ENCODE data around the gene SETX.

Gene SETX

GRCh38 chr9:132243156-132244074 is 111.4 kb downstream of the SETX start:
- no peak overlapping the region for H3K4me3 ChIP-seq (ENCODE audit: low read depth, low read length)
- no peak for DNase-seq (ENCODE audit: low read depth)
- TF ChIP-seq CTCF (IDR thresholded peaks at IDR 0.05; ENCODE audit: low read depth, low read length) (no peak), MYC (IDR thresholded peaks at IDR 0.05; ENCODE audit: low read depth, low read length) (no peak), POLR2A (IDR thresholded peaks at IDR 0.05; ENCODE audit: extremely low read depth, insufficient read length) (no peak), MAX (IDR thresholded peaks at IDR 0.05; ENCODE audit: low read depth, low read length) (no peak)

DNA sequence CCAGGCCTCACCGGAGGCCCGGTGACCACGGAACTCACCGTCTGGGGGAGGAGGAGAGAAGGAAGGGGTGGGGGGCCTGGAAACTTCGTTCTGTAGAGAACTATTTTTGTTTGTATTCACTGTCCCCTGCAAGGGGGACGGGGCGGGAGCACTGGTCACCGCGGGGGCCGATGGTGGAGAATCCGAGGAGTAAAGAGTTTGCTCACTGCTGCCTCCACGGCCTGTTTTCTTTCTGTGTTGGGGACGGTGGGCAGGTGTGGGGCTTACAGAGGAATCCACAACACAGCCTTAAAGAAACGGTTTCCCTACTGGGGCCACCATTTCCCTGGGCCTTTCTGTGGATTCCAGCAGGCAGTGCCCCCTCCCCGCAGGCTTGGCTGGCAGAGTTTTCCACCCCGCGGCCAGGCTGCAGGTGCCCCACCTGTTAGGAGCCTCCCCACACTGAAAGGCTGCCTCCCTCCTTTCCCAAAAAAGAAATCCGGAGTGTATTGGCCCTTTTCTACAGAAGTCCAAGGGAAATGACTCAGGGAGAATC is 112.1 kb downstream of the SETX start:
- DNase-seq (ENCODE audit: low read depth): no peak
- H3K4me3 ChIP-seq (ENCODE audit: low read depth, low read length): peak overlapping the region; percentile 56
- TF ChIP-seq MYC (IDR thresholded peaks at IDR 0.05; ENCODE audit: low read depth, low read length) (no peak), POLR2A (IDR thresholded peaks at IDR 0.05; ENCODE audit: extremely low read depth, insufficient read length) (no peak), CTCF (IDR thresholded peaks at IDR 0.05; ENCODE audit: low read depth, low read length) (no peak), MAX (IDR thresholded peaks at IDR 0.05; ENCODE audit: low read depth, low read length) (no peak)

DNA sequence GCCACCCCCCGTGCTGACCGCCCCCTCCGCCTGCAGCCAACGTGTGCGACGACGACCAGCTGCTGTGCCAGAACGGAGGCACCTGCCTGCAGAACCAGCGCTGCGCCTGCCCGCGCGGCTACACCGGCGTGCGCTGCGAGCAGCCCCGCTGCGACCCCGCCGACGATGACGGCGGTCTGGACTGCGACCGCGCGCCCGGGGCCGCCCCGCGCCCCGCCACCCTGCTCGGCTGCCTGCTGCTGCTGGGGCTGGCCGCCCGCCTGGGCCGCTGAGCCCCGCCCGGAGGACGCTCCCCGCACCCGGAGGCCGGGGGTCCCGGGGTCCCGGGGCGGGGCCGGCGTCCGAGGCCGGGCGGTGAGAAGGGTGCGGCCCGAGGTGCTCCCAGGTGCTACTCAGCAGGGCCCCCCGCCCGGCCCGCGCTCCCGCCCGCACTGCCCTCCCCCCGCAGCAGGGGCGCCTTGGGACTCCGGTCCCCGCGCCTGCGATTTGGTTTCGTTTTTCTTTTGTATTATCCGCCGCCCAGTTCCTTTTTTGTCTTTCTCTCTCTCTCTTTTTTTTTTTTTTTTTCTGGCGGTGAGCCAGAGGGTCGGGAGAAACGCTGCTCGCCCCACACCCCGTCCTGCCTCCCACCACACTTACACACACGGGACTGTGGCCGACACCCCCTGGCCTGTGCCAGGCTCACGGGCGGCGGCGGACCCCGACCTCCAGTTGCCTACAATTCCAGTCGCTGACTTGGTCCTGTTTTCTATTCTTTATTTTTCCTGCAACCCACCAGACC is 112.8 kb downstream of the SETX start:
- no peak for TF ChIP-seq POLR2A (IDR thresholded peaks at IDR 0.05; ENCODE audit: extremely low read depth, insufficient read length)
- TF ChIP-seq MYC (IDR thresholded peaks at IDR 0.05; ENCODE audit: low read depth, low read length): no peak
- no peak for TF ChIP-seq CTCF (IDR thresholded peaks at IDR 0.05; ENCODE audit: low read depth, low read length)
- no peak for TF ChIP-seq MAX (IDR thresholded peaks at IDR 0.05; ENCODE audit: low read depth, low read length)
- peak overlapping the region; percentile 56 for H3K4me3 ChIP-seq (ENCODE audit: low read depth, low read length)
- peak; percentile 72 for DNase-seq (ENCODE audit: low read depth)

- peak overlapping the region; percentile 48 for H3K4me3 ChIP-seq (ENCODE audit: low read depth, low read length)
- peak; percentile 41 for TF ChIP-seq POLR2A (IDR thresholded peaks at IDR 0.05; ENCODE audit: extremely low read depth, insufficient read length)
- peak; percentile 88 for TF ChIP-seq MAX (IDR thresholded peaks at IDR 0.05; ENCODE audit: low read depth, low read length)
- peak; percentile 81 for TF ChIP-seq MYC (IDR thresholded peaks at IDR 0.05; ENCODE audit: low read depth, low read length)
- TF ChIP-seq CTCF (IDR thresholded peaks at IDR 0.05; ENCODE audit: low read depth, low read length): no peak
- DNase-seq (ENCODE audit: low read depth): no peak
Measured at GRCh38 chr9:132241483-132241839, 113.3 kb downstream of the SETX start.

- DNase-seq (ENCODE audit: low read depth): peak; percentile 96
- peak overlapping the region; percentile 48 for H3K4me3 ChIP-seq (ENCODE audit: low read depth, low read length)
- TF ChIP-seq POLR2A (IDR thresholded peaks at IDR 0.05; ENCODE audit: extremely low read depth, insufficient read length): peak; percentile 43
- no peak for TF ChIP-seq MAX (IDR thresholded peaks at IDR 0.05; ENCODE audit: low read depth, low read length)
Measured at GRCh38 chr9:132240841-132241482, 113.8 kb downstream of the SETX start.
